Breast epithelium (tissue), 4 donors: ENCODE results near the gene OR5K2. TPM values are rescaled to one million over a fixed set of nuclear protein-coding genes. Genes with fewer than 3 reads are reported as not detected.

Source experiments
- DNase-seq, 2 donors: peaks; one replicate each; pipeline ENCODE4 v3.0.0-alpha.2; 2019; ENCODE audit warnings: low spot score in 2 of 2
- H3K27ac ChIP-seq, 2 donors: fragments of 200-600 bp; sonication (generic) in 1 of 2; one replicate each; pipeline ENCODE4 v1.5.1; 2016 to 2019; ENCODE audit warnings: mild to moderate bottlenecking in 1 of 2
- H3K27me3 ChIP-seq, 2 donors: fragments of 200-600 bp; sonication (generic) in 1 of 2; one replicate each; pipeline versions ENCODE4 v1.5.1 to v1.6.0; 2017 to 2019; ENCODE audit warnings: control low read depth in 1 of 2, mild to moderate bottlenecking in 1 of 2
- H3K36me3 ChIP-seq: fragments of 200-600 bp; one replicate; pipeline ENCODE4 v1.5.1; 2019
- H3K4me1 ChIP-seq, 2 donors: fragments of 200-600 bp; sonication (generic); one replicate each; pipeline ENCODE4 v1.5.1; 2016 to 2019; ENCODE audit warnings: control low read depth in 1 of 2
- H3K4me3 ChIP-seq, 3 donors: fragments of 200-600 bp; sonication (generic); 1 replicate in 2 of 3; 2 replicates in 1 of 3; pipeline ENCODE4 v1.5.1; 2016 to 2019; ENCODE audit warnings: mild to moderate bottlenecking in 3 of 3, moderate library complexity in 2 of 3
- H3K9me3 ChIP-seq, 2 donors: fragments of 200-600 bp; sonication (generic) in 1 of 2; one replicate each; pipeline ENCODE4 v1.5.1; 2016 to 2019; ENCODE audit warnings: control low read depth in 1 of 2
- CTCF ChIP-seq, 3 donors: fragments of 450-650 bp; IDR thresholded peaks; one replicate each; pipeline ENCODE4 v1.5.1; 2016 to 2017; ENCODE audit warnings: antibody characterized with exemption in 3 of 3, mild to moderate bottlenecking in 3 of 3, moderate library complexity in 3 of 3
- POLR2A ChIP-seq: fragments of 450-650 bp; IDR thresholded peaks from one replicate; pipeline ENCODE4 v1.6.1; 2016; ENCODE audit warnings: antibody characterized with exemption, mild to moderate bottlenecking, moderate library complexity
- POLR2AphosphoS5 ChIP-seq, 3 donors: sonication (generic); formaldehyde crosslinking; IDR thresholded peaks; one replicate each; pipeline ENCODE4 v1.6.1; 2017; ENCODE audit warnings: antibody characterized with exemption in 3 of 3
- intact Hi-C: fragments of 100-400 bp; cut with DNase I; formaldehyde crosslinking; loops from one replicate; pipeline ENCODE4 v1.15.1; 2023; ENCODE audit warnings: low total_unique reads
- total RNA-seq, 3 donors: library from RNA; depleted of rRNA; stranded (reverse); fragments of >200 nt; gene quantifications; one replicate each; pipeline ENCODE4 v1.1.0, GENCODE V29; 2016

OR5K2 gene
- total RNA-seq, 3 donors from 2014 or later, result not detected

GRCh38 chr3:98541695-98542094, 44.2 kb downstream of the OR5K2 start:
- no peaks in the 10 kb centered on the region for H3K9me3 ChIP-seq
- DNase-seq, result no peak
- no peak overlapping the region for H3K27ac ChIP-seq
- TF ChIP-seq POLR2A, result no peak
- TF ChIP-seq POLR2AphosphoS5 (IDR thresholded peaks at IDR 0.05), result no peak
- TF ChIP-seq CTCF (IDR thresholded peaks at IDR 0.05), result no peak
- H3K27me3 ChIP-seq, result no peaks in the 10 kb centered on the region
- H3K36me3 ChIP-seq, result no peaks in the 10 kb centered on the region
- H3K4me3 ChIP-seq, result no peak overlapping the region
- no peaks in the 10 kb centered on the region for H3K4me1 ChIP-seq
- intact Hi-C loops, result no loop called here

- TF ChIP-seq POLR2A, result no peak
- TF ChIP-seq POLR2AphosphoS5 (IDR thresholded peaks at IDR 0.05), result no peak
- TF ChIP-seq CTCF (IDR thresholded peaks at IDR 0.05), result no peak
- H3K4me3 ChIP-seq, result no peak overlapping the region
- no peaks in the 10 kb centered on the region for H3K27me3 ChIP-seq
- no peaks in the 10 kb centered on the region for H3K36me3 ChIP-seq
- no peaks in the 10 kb centered on the region for H3K4me1 ChIP-seq
- intact Hi-C loops, result no loop called here
- H3K9me3 ChIP-seq, result no peaks in the 10 kb centered on the region
- H3K27ac ChIP-seq, result no peak overlapping the region
- DNase-seq, result no peak
These were observed 45.1 kb downstream of the OR5K2 start for GRCh38 chr3:98542623-98543022.

GRCh38 chr3:98545940-98546339, 48.5 kb downstream of the OR5K2 start:
- Histone ChIP-seq H3K9me3 (no peaks in the 10 kb centered on the region), H3K27ac (no peak overlapping the region), H3K4me3 (no peak overlapping the region), H3K36me3 (no peaks in the 10 kb centered on the region), H3K27me3 (no peaks in the 10 kb centered on the region), H3K4me1 (no peaks in the 10 kb centered on the region)
- DNase-seq, result no peak
- TF ChIP-seq POLR2A (no peak), CTCF (IDR thresholded peaks at IDR 0.05) (no peak), POLR2AphosphoS5 (IDR thresholded peaks at IDR 0.05) (no peak)
- intact Hi-C loops, result no loop called here

Other genes with a start within 250 kb of the OR5K2 start
- not detected for gene OR5H6, start 233.4 kb upstream of the OR5K2 start, total RNA-seq
- not detected for gene OR5H2, start 215.2 kb upstream of the OR5K2 start, total RNA-seq
- gene OR5K4, start 143.8 kb upstream of the OR5K2 start, total RNA-seq, result not detected
- not detected for gene OR5K3, start 107.0 kb upstream of the OR5K2 start, total RNA-seq
- gene OR5K1, start 34.5 kb upstream of the OR5K2 start, total RNA-seq, result not detected
- gene CLDND1, start 25.2 kb downstream of the OR5K2 start, total RNA-seq, result 100 to 1,000 TPM; 113 to 121 (median 114) TPM
- gene GPR15, start 34.3 kb downstream of the OR5K2 start, total RNA-seq, result 1 to 10 TPM in 1 of 3 donors, under 1 TPM in 1, not detected in 1; 0.59 to 1.6 TPM
- gene CPOX, start 95.9 kb downstream of the OR5K2 start, total RNA-seq, result 10 to 100 TPM; 14.4 to 22.1 (median 15.1) TPM